ENCODE results near the gene MREG. TPM values are rescaled to one million over a fixed set of nuclear protein-coding genes. Genes with fewer than 3 reads are reported as not detected.

Gene MREG, protein sequence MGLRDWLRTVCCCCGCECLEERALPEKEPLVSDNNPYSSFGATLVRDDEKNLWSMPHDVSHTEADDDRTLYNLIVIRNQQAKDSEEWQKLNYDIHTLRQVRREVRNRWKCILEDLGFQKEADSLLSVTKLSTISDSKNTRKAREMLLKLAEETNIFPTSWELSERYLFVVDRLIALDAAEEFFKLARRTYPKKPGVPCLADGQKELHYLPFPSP
- 14.0 TPM for polyA plus RNA-seq (2013, experiment 1 of 4)
- 15.5 TPM for polyA plus RNA-seq (2013, experiment 2 of 4)
- polyA plus RNA-seq (2013, experiment 3 of 4): 7.6 TPM
- 10.3 TPM for polyA plus RNA-seq (2013, experiment 4 of 4)

- no peaks in the 10 kb centered on the region for H3K27me3 ChIP-seq (ENCODE audit: control insufficient read depth, insufficient read depth, low read length, poor library complexity, severe bottlenecking)
- H3K4me3 ChIP-seq (ENCODE audit: insufficient read depth, low read depth, low read length): peak within 1 kb of the TSS; percentile 86
- H3K27ac ChIP-seq (ENCODE audit: insufficient read depth, low read depth, low read length, poor library complexity, severe bottlenecking): no peak within 1 kb of the TSS
- no peaks in the 10 kb centered on the region for H3K36me3 ChIP-seq (ENCODE audit: control insufficient read depth, insufficient read depth, low read length)
- H3K9me3 ChIP-seq (ENCODE audit: control insufficient read depth, low read length): no peaks in the 10 kb centered on the region
- 0 to 1% methylated on average over 70 of the region's 70 CpGs for WGBS, 2 experiments
- H3K4me1 ChIP-seq (ENCODE audit: control insufficient read depth, insufficient read depth, low read length): no peaks in the 10 kb centered on the region
Measured at GRCh38 chr2:216013080-216013909, at the start of gene MREG. Gene MREG (minus strand): TSS chr2:216013551. CDS start chr2:216013327, 224 bp downstream.

DNA sequence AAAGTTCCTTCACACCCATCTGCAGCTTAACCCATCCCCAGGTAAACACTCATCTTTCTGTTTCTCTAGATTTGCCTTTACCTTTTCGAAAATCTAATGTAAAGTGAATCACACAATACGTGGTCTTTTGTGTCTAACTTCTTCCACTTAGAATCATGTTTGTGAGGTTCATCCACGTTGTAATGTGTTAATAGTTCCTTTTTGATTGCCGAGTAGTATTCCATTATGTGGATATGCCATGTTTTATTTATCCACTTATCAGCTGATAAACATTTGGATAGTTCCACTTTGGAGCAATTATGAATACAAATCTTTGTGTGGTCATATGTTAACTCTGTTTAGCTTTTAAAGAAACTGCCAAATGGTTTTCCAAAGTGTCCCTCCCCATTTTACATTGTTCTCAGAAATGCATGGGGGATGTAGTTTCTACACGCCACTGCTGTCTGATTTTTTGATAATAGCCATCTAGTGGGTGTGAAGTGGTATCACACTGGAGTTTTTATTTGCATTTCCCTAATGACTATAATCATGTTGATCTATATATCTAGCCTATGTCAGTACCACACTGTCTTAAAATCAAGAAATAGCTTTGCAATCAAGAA is 46.0 kb upstream of the MREG start:
- WGBS, 2 experiments: 88 to 100% methylated on average over 3 to 5 of the region's 5 CpGs
- H3K9me3 ChIP-seq (ENCODE audit: control insufficient read depth, low read length): no peaks in the 10 kb centered on the region
- H3K4me1 ChIP-seq (ENCODE audit: control insufficient read depth, insufficient read depth, low read length): no peaks in the 10 kb centered on the region
- no peaks in the 10 kb centered on the region for H3K27me3 ChIP-seq (ENCODE audit: control insufficient read depth, insufficient read depth, low read length, poor library complexity, severe bottlenecking)
- H3K4me3 ChIP-seq (ENCODE audit: insufficient read depth, low read depth, low read length): no peak overlapping the region
- peaks cover 11% of the 10 kb centered on the region for H3K36me3 ChIP-seq (ENCODE audit: control insufficient read depth, insufficient read depth, low read length)
- no peak overlapping the region for H3K27ac ChIP-seq (ENCODE audit: insufficient read depth, low read depth, low read length, poor library complexity, severe bottlenecking)

DNA sequence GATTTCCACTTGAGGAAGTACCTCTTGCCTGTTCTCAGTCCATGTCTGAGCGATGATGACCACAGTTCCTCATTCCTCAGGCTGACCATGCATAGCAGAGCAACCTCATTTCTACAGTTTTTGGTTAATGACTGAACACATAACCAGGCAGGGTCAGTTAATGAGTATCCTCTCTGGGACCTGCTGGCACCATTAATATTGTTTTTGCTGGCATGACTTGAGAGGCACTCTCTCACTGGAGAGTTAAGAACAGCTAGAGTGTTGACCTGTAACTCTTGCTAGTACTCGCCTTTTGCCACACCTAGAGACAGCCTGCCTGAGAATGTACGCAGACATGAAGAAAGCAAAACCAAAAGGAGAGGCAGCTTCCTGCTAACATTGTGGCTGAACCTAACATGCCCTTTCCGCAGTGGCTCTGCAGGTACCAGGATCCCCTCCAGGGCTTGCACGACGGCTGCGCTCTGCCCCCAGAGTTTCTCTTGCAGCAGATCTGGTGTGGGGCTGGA is 44.4 kb upstream of the MREG start:
- Histone ChIP-seq H3K27ac (ENCODE audit: insufficient read depth, low read depth, low read length, poor library complexity, severe bottlenecking) (no peak overlapping the region), H3K4me3 (ENCODE audit: insufficient read depth, low read depth, low read length) (no peak overlapping the region), H3K4me1 (ENCODE audit: control insufficient read depth, insufficient read depth, low read length) (no peaks in the 10 kb centered on the region), H3K36me3 (ENCODE audit: control insufficient read depth, insufficient read depth, low read length) (peaks cover 11% of the 10 kb centered on the region), H3K9me3 (ENCODE audit: control insufficient read depth, low read length) (no peaks in the 10 kb centered on the region), H3K27me3 (ENCODE audit: control insufficient read depth, insufficient read depth, low read length, poor library complexity, severe bottlenecking) (no peaks in the 10 kb centered on the region)
- WGBS, 2 experiments: 88 to 92% methylated on average over 7 of the region's 7 CpGs

DNA sequence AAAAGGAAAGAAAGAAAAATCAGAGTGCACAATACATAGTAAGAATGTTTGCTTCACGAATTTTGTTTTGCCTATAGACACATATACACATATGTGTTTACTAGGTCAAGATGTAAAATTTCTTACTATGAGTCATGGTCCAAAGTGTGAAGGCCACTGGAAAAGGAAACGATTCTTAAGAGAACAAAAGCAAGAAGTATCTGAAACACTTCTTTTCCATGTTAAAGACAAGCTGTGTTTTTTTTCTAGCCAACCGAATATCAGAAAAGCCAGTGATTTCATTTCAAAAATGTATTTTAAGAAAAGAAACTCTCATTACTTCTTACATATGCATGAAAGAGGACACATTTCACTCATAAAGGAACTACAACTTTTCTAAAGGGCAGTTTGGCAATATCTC is 43.4 kb upstream of the MREG start:
- H3K4me3 ChIP-seq (ENCODE audit: insufficient read depth, low read depth, low read length): no peak overlapping the region
- no peaks in the 10 kb centered on the region for H3K4me1 ChIP-seq (ENCODE audit: control insufficient read depth, insufficient read depth, low read length)
- H3K36me3 ChIP-seq (ENCODE audit: control insufficient read depth, insufficient read depth, low read length): peaks cover 11% of the 10 kb centered on the region
- no peaks in the 10 kb centered on the region for H3K9me3 ChIP-seq (ENCODE audit: control insufficient read depth, low read length)
- WGBS, 2 experiments: 91 to 98% methylated on average over 2 of the region's 3 CpGs
- no peaks in the 10 kb centered on the region for H3K27me3 ChIP-seq (ENCODE audit: control insufficient read depth, insufficient read depth, low read length, poor library complexity, severe bottlenecking)
- H3K27ac ChIP-seq (ENCODE audit: insufficient read depth, low read depth, low read length, poor library complexity, severe bottlenecking): no peak overlapping the region

DNA sequence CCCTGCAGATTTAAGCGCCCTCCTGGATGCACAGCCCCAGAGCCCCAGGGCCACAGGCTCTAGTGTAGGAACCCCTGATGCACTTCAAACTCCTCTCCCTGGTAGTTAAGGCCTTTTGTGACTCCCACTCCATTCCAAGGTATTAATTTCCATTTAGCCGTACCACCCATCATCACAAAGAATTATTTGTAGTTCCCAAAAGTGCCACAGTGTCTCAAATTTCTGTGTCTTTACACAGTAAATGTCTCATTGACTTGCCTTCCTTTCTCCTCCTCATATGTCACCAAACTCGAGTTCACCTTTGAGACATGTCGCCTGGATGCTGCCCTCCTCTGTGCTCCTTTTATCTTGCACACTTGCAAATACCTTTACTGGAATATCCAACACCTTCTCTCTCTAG is 42.3 kb upstream of the MREG start:
- Histone ChIP-seq H3K36me3 (ENCODE audit: control insufficient read depth, insufficient read depth, low read length) (peaks cover 11% of the 10 kb centered on the region), H3K27ac (ENCODE audit: insufficient read depth, low read depth, low read length, poor library complexity, severe bottlenecking) (no peak overlapping the region), H3K4me3 (ENCODE audit: insufficient read depth, low read depth, low read length) (no peak overlapping the region), H3K9me3 (ENCODE audit: control insufficient read depth, low read length) (no peaks in the 10 kb centered on the region), H3K4me1 (ENCODE audit: control insufficient read depth, insufficient read depth, low read length) (no peaks in the 10 kb centered on the region), H3K27me3 (ENCODE audit: control insufficient read depth, insufficient read depth, low read length, poor library complexity, severe bottlenecking) (no peaks in the 10 kb centered on the region)
- WGBS, 2 experiments: 87 to 91% methylated on average over 4 of the region's 4 CpGs

DNA sequence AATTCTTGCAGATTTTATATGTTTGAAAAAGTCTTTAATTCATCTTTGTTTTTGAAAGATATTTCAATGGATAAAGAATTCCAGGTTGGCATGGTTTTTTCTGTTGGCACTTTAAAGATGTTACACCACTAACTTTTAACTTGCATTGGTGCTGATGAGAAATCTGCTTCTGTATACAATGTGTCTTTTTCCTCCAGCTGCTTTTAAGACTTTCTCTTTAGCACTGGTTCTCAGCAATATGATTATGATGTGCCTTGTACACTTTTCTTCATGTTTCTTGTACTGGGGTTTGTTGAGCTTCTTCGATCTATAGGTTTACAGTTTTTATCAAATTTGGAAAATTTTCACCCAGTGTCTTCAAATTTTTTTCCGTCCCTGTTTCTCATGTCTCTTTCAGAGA is 39.1 kb upstream of the MREG start:
- Histone ChIP-seq H3K4me3 (ENCODE audit: insufficient read depth, low read depth, low read length) (no peak overlapping the region), H3K27me3 (ENCODE audit: control insufficient read depth, insufficient read depth, low read length, poor library complexity, severe bottlenecking) (no peaks in the 10 kb centered on the region), H3K4me1 (ENCODE audit: control insufficient read depth, insufficient read depth, low read length) (no peaks in the 10 kb centered on the region), H3K36me3 (ENCODE audit: control insufficient read depth, insufficient read depth, low read length) (no peaks in the 10 kb centered on the region), H3K27ac (ENCODE audit: insufficient read depth, low read depth, low read length, poor library complexity, severe bottlenecking) (no peak overlapping the region), H3K9me3 (ENCODE audit: control insufficient read depth, low read length) (no peaks in the 10 kb centered on the region)
- 77 to 97% methylated on average over 2 of the region's 2 CpGs for WGBS, 2 experiments

DNA sequence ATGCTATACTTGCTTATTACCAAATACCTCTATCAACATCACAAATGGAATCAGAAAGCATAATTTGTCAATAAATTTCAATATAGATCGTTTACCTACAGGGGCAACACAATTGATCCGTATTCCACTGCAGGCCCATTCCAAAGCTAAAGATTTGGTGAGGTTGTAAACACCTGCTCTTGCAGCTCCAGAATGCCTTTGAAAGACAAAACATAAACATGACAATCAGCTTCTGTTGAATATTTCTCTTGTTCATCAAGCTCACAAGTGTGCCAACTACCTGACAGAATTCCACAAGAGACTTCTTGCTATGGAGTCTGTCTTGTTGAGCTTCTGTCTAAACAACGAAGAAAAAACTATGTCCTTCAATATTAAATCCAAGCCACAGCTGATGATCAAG is 38.0 kb upstream of the MREG start:
- H3K27me3 ChIP-seq (ENCODE audit: control insufficient read depth, insufficient read depth, low read length, poor library complexity, severe bottlenecking): no peaks in the 10 kb centered on the region
- H3K4me1 ChIP-seq (ENCODE audit: control insufficient read depth, insufficient read depth, low read length): no peaks in the 10 kb centered on the region
- WGBS, 2 experiments: 89 to 93% methylated on average over 3 of the region's 3 CpGs
- H3K4me3 ChIP-seq (ENCODE audit: insufficient read depth, low read depth, low read length): no peak overlapping the region
- H3K9me3 ChIP-seq (ENCODE audit: control insufficient read depth, low read length): no peaks in the 10 kb centered on the region
- H3K27ac ChIP-seq (ENCODE audit: insufficient read depth, low read depth, low read length, poor library complexity, severe bottlenecking): no peak overlapping the region
- H3K36me3 ChIP-seq (ENCODE audit: control insufficient read depth, insufficient read depth, low read length): no peaks in the 10 kb centered on the region

DNA sequence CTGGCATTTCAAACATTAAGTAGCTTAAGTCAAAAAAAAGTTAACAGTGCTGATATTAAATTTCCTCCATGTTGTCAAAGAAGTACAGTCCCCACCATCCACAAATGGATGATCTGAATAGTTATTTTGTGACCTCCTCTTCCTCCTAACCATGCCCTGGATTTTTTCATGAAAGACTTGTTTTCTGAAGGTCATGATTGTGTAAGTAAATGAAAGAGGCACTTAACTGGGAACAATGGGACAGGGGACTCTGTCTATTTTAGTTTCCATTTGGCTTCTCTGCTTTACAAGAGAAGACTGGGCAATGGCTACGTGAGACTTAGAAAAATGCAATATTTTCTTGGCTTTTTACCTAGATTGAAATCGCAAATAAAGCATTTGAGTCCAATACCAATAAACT is 36.1 kb upstream of the MREG start:
- no peaks in the 10 kb centered on the region for H3K27me3 ChIP-seq (ENCODE audit: control insufficient read depth, insufficient read depth, low read length, poor library complexity, severe bottlenecking)
- H3K4me3 ChIP-seq (ENCODE audit: insufficient read depth, low read depth, low read length): no peak overlapping the region
- H3K4me1 ChIP-seq (ENCODE audit: control insufficient read depth, insufficient read depth, low read length): no peaks in the 10 kb centered on the region
- 91% methylated on average over 2 of the region's 2 CpGs for WGBS, 2 experiments
- no peak overlapping the region for H3K27ac ChIP-seq (ENCODE audit: insufficient read depth, low read depth, low read length, poor library complexity, severe bottlenecking)
- H3K36me3 ChIP-seq (ENCODE audit: control insufficient read depth, insufficient read depth, low read length): no peaks in the 10 kb centered on the region
- no peaks in the 10 kb centered on the region for H3K9me3 ChIP-seq (ENCODE audit: control insufficient read depth, low read length)

DNA sequence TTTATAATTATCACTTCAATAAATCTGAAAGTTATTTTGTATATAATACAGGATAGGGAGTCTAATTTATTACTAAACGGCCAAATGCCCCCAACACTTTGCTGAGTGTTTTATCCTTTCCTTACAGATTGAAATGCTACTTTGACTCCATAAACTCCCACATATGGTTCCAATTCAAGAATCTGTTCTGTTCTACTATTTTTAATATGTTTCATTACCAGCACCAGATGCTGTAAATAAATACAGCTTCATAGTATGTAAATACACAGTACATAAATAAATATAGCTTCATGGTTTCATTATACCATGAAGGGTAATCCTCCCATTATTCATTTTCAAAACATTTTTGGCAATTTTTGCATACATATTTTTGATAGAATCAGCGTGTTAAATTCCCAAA is 34.0 kb upstream of the MREG start:
- no peaks in the 10 kb centered on the region for H3K9me3 ChIP-seq (ENCODE audit: control insufficient read depth, low read length)
- no peaks in the 10 kb centered on the region for H3K27me3 ChIP-seq (ENCODE audit: control insufficient read depth, insufficient read depth, low read length, poor library complexity, severe bottlenecking)
- WGBS, 2 experiments: 90 to 100% methylated on average over 1 of the region's 2 CpGs
- no peak overlapping the region for H3K27ac ChIP-seq (ENCODE audit: insufficient read depth, low read depth, low read length, poor library complexity, severe bottlenecking)
- no peaks in the 10 kb centered on the region for H3K36me3 ChIP-seq (ENCODE audit: control insufficient read depth, insufficient read depth, low read length)
- no peak overlapping the region for H3K4me3 ChIP-seq (ENCODE audit: insufficient read depth, low read depth, low read length)
- no peaks in the 10 kb centered on the region for H3K4me1 ChIP-seq (ENCODE audit: control insufficient read depth, insufficient read depth, low read length)

DNA sequence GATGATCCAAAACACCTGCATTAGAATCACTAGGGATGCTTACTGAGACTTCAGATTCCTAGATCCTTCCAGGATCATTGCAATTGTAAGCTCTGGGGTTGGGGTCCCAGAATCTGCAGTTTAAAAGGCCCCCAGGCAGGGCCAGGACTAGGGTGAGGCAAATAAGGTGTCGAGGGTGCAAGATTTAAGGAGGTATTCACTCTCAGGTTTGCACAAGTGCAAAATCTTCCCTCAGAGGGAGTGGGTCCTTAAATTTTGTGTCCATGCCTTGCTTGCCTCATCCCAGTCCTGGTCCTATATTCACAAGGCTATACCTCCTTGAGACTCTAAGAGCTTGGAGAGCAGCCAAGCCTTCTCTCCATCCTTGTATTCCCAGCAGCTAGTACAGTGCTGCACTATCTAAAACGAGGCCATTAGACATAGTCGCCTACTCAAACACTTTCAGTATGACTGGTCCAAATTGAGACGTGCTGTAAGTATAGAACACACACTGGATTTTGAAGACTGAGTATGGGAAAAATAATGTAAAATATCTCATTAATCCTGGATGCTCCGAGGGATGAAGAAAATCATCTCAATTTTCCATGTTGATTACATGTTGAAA is 31.6 kb upstream of the MREG start:
- no peaks in the 10 kb centered on the region for H3K27me3 ChIP-seq (ENCODE audit: control insufficient read depth, insufficient read depth, low read length, poor library complexity, severe bottlenecking)
- H3K9me3 ChIP-seq (ENCODE audit: control insufficient read depth, low read length): no peaks in the 10 kb centered on the region
- 92 to 97% methylated on average over 5 of the region's 5 CpGs for WGBS, 2 experiments
- H3K36me3 ChIP-seq (ENCODE audit: control insufficient read depth, insufficient read depth, low read length): no peaks in the 10 kb centered on the region
- no peaks in the 10 kb centered on the region for H3K4me1 ChIP-seq (ENCODE audit: control insufficient read depth, insufficient read depth, low read length)
- H3K4me3 ChIP-seq (ENCODE audit: insufficient read depth, low read depth, low read length): no peak overlapping the region
- H3K27ac ChIP-seq (ENCODE audit: insufficient read depth, low read depth, low read length, poor library complexity, severe bottlenecking): no peak overlapping the region
